Measurements from ENCODE around the gene KLLN.
"Not testable (repeated sequence)": the region's sequence is repeated elsewhere in the genome, so short reads cannot be mapped to it uniquely, and the experiment has no call there.

KLLN gene

GRCh38 chr10:87863053-87863943 lies at the start of gene KLLN, which contains the start of gene PTEN:
KLLN (minus strand) TSS chr10:87863533; CDS start chr10:87862487, 1,046 bp downstream.
PTEN (plus strand) TSS chr10:87863625; CDS start chr10:87864470, 845 bp downstream.
- peak; percentile 83 for DNase-seq

GRCh38 chr10:87903396-87903795 lies 40.1 kb upstream of the KLLN start:
- DNase-seq, result not testable (repeated sequence)

- DNase-seq, result not testable (repeated sequence)
These were observed 34.6 kb upstream of the KLLN start for GRCh38 chr10:87897957-87898356.

- DNase-seq, result no peak
These were observed 32.9 kb upstream of the KLLN start for GRCh38 chr10:87896216-87896615.

- DNase-seq, result no peak
These were observed 32.1 kb upstream of the KLLN start for GRCh38 chr10:87895430-87895829.

GRCh38 chr10:87887548-87888289 lies 24.4 kb upstream of the KLLN start:
- no peak for DNase-seq

- DNase-seq, result no peak
These were observed 23.8 kb upstream of the KLLN start for GRCh38 chr10:87887146-87887545.

GRCh38 chr10:87886635-87887034 lies 23.3 kb upstream of the KLLN start:
- no peak for DNase-seq

GRCh38 chr10:87882555-87883294 lies 19.4 kb upstream of the KLLN start:
- DNase-seq, result no peak

GRCh38 chr10:87881373-87882059 lies 18.2 kb upstream of the KLLN start:
- not testable (repeated sequence) for DNase-seq

- no peak for DNase-seq
These were observed 17.0 kb upstream of the KLLN start for GRCh38 chr10:87880336-87880735.

GRCh38 chr10:87878664-87879459 lies 15.5 kb upstream of the KLLN start:
- DNase-seq, result no peak

- DNase-seq, result no peak
These were observed 12.7 kb upstream of the KLLN start for GRCh38 chr10:87875929-87876571.

- DNase-seq, result no peak
These were observed 10.3 kb upstream of the KLLN start for GRCh38 chr10:87873656-87874055.

GRCh38 chr10:87872828-87873227 lies 9.5 kb upstream of the KLLN start:
- no peak for DNase-seq

- DNase-seq, result no peak
These were observed 6.6 kb upstream of the KLLN start for GRCh38 chr10:87869773-87870551.

- not testable (repeated sequence) for DNase-seq
These were observed 5.8 kb upstream of the KLLN start for GRCh38 chr10:87869139-87869538.

GRCh38 chr10:87868277-87868676 lies 4.9 kb upstream of the KLLN start:
- no peak for DNase-seq

GRCh38 chr10:87867453-87867852 lies 4.1 kb upstream of the KLLN start:
- no peak for DNase-seq

- DNase-seq, result no peak
These were observed 3.2 kb upstream of the KLLN start for GRCh38 chr10:87866412-87866974.
